HG03196 (cell line): ENCODE data around the gene B4GALT7.
"Not testable (repeated sequence)": the region's sequence is repeated elsewhere in the genome, so short reads cannot be mapped to it uniquely, and the experiment has no call there.

Experiments used
- ATAC-seq: cut with Tn5 transposase; IDR thresholded peaks from one replicate; pipeline ENCODE4 v1.9.1; 2021; ENCODE audit not compliant: unreplicated experiment

Gene B4GALT7

DNA sequence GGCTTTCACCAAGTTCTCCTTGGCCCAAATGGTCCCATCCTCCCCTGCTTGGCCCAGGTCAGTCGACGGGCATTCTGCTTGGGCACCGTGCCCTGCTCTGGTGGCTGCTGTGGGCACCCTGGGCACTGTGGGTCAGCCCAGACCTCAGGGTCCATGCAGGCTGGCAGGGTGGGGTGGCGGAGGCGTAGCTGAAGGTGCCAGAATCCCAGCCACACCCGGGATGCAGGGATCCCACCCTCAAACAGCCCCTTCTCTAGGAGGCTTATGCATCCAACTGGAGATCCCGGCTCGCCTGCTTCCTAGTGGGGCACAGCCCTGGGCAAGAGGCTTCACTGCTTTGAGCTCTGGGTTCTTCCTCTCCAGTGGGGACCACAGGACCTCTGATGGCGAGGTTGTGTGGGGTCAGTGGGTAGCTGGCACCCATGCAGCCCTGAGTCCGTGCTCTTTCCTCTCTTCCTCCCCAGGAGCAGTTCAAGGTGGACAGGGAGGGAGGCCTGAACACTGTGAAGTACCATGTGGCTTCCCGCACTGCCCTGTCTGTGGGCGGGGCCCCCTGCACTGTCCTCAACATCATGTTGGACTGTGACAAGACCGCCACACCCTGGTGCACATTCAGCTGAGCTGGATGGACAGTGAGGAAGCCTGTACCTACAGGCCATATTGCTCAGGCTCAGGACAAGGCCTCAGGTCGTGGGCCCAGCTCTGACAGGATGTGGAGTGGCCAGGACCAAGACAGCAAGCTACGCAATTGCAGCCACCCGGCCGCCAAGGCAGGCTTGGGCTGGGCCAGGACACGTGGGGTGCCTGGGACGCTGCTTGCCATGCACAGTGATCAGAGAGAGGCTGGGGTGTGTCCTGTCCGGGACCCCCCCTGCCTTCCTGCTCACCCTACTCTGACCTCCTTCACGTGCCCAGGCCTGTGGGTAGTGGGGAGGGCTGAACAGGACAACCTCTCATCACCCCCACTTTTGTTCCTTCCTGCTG is 9.4 kb downstream of the B4GALT7 start:
- no peak for ATAC-seq

DNA sequence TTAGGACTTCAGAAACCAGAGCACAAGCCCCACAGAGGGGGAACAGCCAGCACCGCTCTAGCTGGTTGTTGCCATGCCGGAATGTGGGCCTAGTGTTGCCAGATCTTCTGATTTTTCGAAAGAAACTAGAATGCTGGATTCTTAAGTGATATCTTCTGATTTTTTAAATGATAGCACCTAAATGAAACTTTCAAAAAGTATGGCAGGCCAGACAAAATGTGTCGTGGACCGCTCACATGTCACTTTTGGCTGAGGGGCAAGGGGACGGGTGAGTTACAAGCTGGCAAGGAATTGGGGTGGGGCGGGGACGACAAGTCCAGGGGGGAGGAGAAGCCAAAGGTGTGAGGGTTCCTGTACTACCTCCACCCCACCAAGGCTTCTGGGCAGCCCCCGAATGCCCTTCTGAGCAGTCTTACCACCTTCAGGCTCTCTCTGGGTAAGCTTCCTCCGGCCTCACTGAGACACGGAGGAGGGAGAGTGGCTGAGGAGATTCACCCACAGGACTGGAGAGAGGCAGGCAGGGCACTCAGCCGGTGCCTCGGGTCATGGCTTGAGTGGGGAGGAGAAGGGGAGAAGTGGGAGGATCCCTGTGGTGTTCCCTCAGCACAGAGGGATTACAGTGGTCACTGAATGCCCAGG is 10.3 kb downstream of the B4GALT7 start:
- ATAC-seq: no peak

DNA sequence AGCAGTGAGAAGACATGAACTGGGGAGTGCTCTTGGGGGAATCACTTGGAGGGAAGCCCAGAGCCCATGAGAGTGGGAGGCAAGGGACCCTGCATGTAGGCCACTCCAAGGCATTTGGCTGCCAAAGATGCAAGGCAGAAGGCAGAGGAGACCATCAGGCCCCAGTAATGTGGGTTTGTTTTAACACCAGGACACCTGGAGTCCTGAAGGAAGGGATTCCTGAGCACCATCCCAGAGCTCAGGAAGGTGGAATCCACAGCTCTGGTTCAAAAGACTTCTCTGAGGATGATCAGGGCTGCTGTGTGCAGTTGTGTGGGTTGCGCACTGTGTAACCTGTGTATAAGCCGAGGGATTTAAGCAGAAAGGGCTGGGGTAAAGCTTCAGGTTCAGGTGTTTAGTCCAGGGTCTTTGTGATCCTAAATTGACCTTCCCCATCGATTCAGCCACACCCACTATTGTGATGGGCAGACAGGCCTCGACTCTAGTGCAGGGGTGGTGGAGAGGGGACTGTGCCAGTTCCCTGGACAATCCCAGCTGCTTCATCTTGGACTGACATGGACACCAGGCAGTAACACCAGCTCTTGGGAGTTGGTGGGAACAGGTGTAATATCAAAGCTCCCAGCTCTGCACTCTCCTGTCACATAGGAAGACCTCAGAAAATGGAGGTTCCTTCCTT is 11.0 kb downstream of the B4GALT7 start:
- ATAC-seq: no peak

DNA sequence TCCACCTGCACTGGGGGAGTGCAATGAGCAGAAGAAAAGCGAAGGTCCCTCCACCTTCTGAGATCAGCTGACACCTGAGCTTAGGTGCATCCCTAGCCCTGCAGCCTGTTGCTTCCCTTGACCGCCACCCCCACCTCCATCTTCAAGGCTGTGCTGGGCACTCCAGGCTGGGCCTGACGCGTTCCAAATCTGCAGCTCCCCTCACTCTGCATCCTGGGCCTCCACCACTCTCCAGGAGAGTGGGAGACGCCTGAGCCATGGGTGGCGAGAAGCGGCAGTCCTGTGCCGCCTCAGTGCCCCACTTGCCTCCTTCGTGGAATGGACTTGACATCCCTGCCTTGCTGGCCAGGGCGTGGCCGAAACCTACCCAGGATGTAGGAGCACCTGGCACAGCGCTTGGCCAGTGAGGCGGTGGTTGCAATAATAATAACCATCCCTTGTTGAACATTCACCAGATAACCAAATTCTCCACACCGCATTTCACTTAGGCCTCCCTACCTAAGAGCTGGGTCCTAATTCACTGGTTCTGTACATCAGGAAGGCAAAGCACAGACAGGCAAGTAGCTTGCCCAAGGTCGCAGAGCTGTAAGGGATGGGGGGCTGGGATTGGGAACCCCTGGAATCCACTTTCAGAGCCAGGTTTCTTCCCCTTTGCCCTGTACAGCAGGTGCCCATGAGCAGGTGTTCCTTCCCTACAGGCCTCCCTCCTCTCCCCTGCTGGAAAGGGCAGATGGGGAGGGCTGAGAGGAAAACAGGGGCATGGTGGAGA is 11.7 kb downstream of the B4GALT7 start:
- ATAC-seq: no peak

DNA sequence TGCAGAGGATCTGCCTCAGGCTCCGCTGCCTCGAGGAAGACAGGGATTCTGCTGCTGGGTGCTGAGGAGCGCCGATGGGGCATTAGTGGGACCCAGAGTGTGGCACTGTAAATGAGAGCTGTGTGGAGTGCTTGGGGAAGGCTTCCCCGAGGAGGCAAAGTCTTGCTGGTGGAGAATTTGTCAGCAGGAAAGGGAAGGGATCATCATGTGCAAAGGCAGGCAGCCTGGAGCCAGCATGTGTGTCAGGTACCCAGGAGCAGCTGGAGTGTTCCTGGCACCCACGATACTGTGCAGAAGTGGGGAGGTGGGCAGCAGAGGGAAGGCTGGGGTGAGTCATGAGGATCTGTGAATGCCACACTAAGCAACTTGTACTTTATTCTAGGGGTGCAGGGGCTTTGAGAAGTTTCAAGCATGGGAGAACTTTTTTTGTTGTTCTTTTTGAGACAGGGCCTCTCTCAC is 12.3 kb downstream of the B4GALT7 start:
- ATAC-seq: no peak

DNA sequence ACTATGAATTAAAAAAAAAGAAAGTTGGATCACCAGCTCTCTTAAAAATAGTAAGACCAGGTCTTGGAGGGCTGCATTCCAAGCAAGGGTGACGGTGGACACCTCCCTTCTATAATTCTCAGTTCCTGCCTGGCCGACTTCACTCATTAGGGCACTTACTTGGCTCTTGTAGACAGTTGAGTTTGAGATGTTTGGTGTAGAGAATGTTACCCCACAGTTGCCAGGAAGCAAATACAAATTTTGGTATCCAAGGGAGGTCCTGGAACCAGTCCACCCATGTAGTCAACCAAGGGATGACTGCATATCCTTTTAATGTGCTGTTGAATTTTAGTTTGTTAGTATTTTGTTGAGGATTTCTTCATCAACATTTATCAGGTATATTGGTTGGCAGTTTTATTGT is 20.6 kb downstream of the B4GALT7 start:
- ATAC-seq: no peak

DNA sequence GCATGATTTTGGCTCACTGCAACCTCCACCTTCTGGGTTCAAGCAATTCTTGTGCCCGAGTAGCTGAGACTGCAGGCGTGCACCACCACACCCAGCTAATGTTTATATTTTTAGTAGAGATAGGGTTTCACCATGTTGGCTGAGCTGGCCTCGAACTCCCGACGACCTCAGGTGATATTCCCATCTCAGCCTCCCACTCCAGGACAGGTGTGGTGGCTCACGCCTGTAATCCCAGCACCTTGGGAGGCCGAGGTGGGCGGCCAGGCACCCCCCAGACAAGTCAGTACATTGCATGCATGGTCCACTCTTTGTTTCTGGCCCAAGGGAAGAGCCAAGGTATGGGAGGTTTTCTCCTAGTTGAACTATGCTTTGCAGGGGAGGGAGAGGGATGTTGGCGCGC is 24.2 kb downstream of the B4GALT7 start:
- ATAC-seq: not testable (repeated sequence)

DNA sequence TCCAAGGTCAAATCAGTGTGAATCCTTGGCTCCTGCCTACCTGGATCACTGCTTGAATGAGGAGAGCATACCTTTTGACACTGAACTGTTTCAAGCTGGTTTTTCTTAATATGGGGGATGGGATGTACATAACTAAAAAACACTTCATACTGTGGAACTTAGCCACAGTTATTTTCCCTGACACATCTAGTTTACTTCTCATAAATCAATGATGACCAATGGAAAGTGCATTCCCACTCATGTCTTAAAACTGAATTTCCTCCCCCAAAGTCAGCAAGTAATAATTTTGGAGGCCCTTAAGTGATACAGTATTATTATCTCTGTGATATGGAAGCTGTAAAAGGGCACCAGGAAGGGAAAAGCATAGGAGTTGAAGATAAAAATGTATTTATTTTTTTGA is 30.3 kb downstream of the B4GALT7 start:
- not testable (repeated sequence) for ATAC-seq

DNA sequence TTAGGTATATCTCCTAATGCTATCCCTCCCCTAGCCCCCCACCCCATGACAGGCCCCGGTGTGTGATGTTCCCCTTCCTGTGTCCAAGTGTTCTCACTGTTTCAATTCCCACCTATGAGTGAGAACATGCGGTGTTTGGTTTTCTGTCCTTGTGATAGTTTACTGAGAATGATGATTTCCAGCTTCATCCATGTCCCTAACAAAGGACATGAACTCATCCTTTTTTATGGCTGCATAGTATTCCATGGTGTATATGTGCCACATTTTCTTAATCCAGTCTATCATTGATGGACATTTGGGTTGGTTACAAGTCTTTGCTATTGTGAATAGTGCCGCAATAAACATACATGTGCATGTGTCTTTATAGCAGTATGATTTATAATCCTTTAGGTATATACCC is 35.0 kb downstream of the B4GALT7 start:
- ATAC-seq: not testable (repeated sequence)

DNA sequence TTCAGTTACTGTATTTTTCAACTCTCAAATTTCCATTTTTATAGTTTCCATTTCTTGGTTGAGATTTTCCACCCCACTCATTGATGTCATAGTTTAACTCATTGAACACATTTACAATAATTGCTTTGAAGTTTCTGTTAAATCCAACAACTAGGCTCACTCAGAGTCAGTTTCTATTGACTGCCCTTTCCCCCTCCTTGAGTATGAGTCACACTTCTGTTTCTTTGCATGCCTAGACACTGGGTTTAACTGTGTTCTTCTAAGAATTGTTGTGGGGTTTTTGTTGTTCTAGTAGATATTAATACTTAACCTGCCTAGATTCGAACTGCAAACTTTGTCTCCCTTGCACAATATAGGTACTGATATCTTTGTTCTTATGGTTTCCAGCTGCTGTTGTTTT is 45.5 kb downstream of the B4GALT7 start:
- not testable (repeated sequence) for ATAC-seq

DNA sequence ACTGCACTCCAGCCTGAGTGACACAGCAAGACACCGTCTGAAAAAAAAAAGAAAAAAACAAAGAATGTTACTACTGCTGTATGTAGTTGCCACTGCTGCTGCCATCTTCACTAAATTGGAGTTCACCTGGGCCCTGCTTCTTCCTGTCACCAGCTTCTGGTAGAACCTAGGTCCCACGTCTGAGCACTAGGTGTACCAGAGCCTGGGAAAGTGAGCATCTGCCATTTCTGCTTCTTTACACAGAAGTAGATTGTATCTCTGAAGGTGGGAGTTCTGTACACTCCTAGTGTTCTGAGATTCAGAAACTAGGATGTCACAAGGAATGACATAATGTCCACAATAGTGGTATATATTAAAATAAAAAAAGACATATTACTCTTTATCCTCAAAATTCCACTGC is 51.3 kb downstream of the B4GALT7 start:
- ATAC-seq: not testable (repeated sequence)

DNA sequence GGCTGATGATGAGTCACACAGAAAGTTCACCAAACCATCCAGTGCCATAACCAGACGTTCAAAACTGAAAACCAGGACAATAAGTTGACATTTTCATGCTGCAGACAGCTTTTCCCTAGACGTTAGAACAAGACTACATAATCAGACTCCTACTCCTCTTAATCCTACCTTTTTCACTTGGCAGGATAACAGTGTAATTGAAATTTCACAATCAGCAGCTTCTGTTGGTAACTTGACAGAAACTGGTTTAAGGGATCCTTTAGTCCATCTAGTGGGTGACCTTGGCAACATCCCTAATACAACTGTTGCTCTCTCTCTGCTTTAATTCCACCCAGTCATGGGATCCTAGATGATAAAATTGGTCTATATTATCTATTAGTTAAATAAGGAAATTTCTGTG is 57.9 kb downstream of the B4GALT7 start:
- not testable (repeated sequence) for ATAC-seq

DNA sequence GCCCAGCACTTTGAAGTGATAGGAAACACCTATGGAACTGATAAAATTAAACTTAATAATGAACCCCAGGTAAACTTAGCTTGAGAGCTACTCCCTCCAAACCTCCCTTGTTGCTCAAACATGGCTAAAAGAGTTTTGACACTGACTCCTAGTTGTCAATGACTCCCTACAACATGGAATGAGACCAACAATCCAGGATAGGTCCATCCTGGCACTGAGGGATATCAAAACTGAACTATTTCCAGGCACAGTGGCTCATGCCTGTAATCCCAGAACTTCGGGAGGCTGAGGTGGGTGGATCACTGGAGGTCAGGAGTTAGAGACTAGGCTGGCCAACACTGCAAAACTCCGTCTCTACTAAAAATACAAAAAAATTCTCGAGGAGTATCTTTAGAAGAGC is 58.6 kb downstream of the B4GALT7 start:
- not testable (repeated sequence) for ATAC-seq
